Tibial nerve (tissue), 4 donors: ENCODE measurements around the gene RNF207. TPM values are rescaled to one million over a fixed set of nuclear protein-coding genes. Genes with fewer than 3 reads are reported as not detected.

Experiments
- DNase-seq, 2 donors: peaks; one replicate each; pipeline ENCODE4 v3.0.0-alpha.2; 2019; ENCODE audit warnings: low spot score in 2 of 2
- H3K27ac ChIP-seq, 4 donors: fragments of 200-600 bp; sonication (generic) in 3 of 4; one replicate each; pipeline ENCODE4 v1.5.1; 2017 to 2019; ENCODE audit warnings: mild to moderate bottlenecking in 1 of 4
- H3K27me3 ChIP-seq, 2 donors: fragments of 200-600 bp; sonication (generic) in 1 of 2; one replicate each; pipeline versions ENCODE4 v1.5.1 to v1.6.0; 2017 to 2019
- H3K36me3 ChIP-seq, 3 donors: fragments of 200-600 bp; sonication (generic); one replicate each; pipeline ENCODE4 v1.5.1; 2018 to 2019
- H3K4me1 ChIP-seq, 4 donors: fragments of 200-600 bp; sonication (generic) in 3 of 4; one replicate each; pipeline ENCODE4 v1.5.1; 2017 to 2019
- H3K4me3 ChIP-seq, 4 donors: fragments of 200-600 bp; sonication (generic) in 3 of 4; one replicate each; pipeline ENCODE4 v1.5.1; 2017 to 2019; ENCODE audit warnings: mild to moderate bottlenecking in 1 of 4, moderate library complexity in 1 of 4
- H3K9me3 ChIP-seq, 4 donors: fragments of 200-600 bp; sonication (generic) in 3 of 4; one replicate each; pipeline ENCODE4 v1.5.1; 2017 to 2019
- CTCF ChIP-seq, 5 experiments: fragments of 200-600 bp in 3 of 5; fragments of 450-650 bp in 2 of 5; sonication (generic) in 3 of 5; IDR thresholded peaks; one replicate each; pipeline ENCODE4 v1.5.1; 2016 to 2019; ENCODE audit warnings: antibody characterized with exemption in 5 of 5, mild to moderate bottlenecking in 3 of 5, moderate library complexity in 2 of 5
- EP300 ChIP-seq, 2 donors: sonication (generic); formaldehyde crosslinking; IDR thresholded peaks; one replicate each; pipeline ENCODE4 v1.6.1; 2017; ENCODE audit warnings: antibody characterized with exemption in 2 of 2, mild to moderate bottlenecking in 1 of 2
- POLR2A ChIP-seq, 2 donors: fragments of 450-650 bp; IDR thresholded peaks; one replicate each; pipeline ENCODE4 v1.6.1; 2017; ENCODE audit warnings: antibody characterized with exemption in 2 of 2, mild to moderate bottlenecking in 2 of 2, moderate library complexity in 2 of 2
- WGBS, 2 donors: methylation state at CpG; one replicate each; pipeline ENCODE4 v1.1.5; 2018; 5-methylcytosine and 5-hydroxymethylcytosine counted together
- total RNA-seq, 4 donors: library from RNA; depleted of rRNA; stranded (reverse); fragments of >200 nt; gene quantifications; one replicate each; pipeline ENCODE4 v1.1.0, GENCODE V29; 2016

RNF207 gene
- total RNA-seq, 4 donors from 2014 or later: 22.3 to 128 (median 42.3) TPM

GRCh38 chr1:6166221-6166620 is 39.7 kb upstream of the RNF207 start:
- H3K4me1 ChIP-seq: no peaks in the 10 kb centered on the region
- TF ChIP-seq CTCF (IDR thresholded peaks at IDR 0.05) (no peak), POLR2A (IDR thresholded peaks at IDR 0.05) (no peak), EP300 (IDR thresholded peaks at IDR 0.05) (no peak)
- peaks cover 0 to 45% of the 10 kb centered on the region in 2 donors for H3K27me3 ChIP-seq
- no peak overlapping the region for H3K4me3 ChIP-seq
- no peak overlapping the region for H3K27ac ChIP-seq
- no peaks in the 10 kb centered on the region for H3K36me3 ChIP-seq
- no peak for DNase-seq
- H3K9me3 ChIP-seq: no peaks in the 10 kb centered on the region
- WGBS, 2 donors: 58 to 59% methylated on average over 9 to 10 of the region's 10 CpGs

- H3K27ac ChIP-seq: no peak overlapping the region
- WGBS, 2 donors: 71 to 79% methylated on average over 17 to 19 of the region's 19 CpGs
- H3K9me3 ChIP-seq: no peaks in the 10 kb centered on the region
- TF ChIP-seq POLR2A (IDR thresholded peaks at IDR 0.05): no peak
- TF ChIP-seq CTCF (IDR thresholded peaks at IDR 0.05): no peak
- TF ChIP-seq EP300 (IDR thresholded peaks at IDR 0.05): no peak
- H3K27me3 ChIP-seq: peaks cover 0 to 45% of the 10 kb centered on the region in 2 donors
- no peaks in the 10 kb centered on the region for H3K4me1 ChIP-seq
- H3K36me3 ChIP-seq: no peaks in the 10 kb centered on the region
- no peak for DNase-seq
- H3K4me3 ChIP-seq: no peak overlapping the region
These were observed 39.1 kb upstream of the RNF207 start for GRCh38 chr1:6166655-6167390.

- TF ChIP-seq EP300 (IDR thresholded peaks at IDR 0.05) (no peak), POLR2A (IDR thresholded peaks at IDR 0.05) (no peak), CTCF (IDR thresholded peaks at IDR 0.05) (no peak)
- H3K27me3 ChIP-seq: peaks cover 0 to 46% of the 10 kb centered on the region in 2 donors
- no peak overlapping the region for H3K27ac ChIP-seq
- no peak overlapping the region for H3K4me3 ChIP-seq
- H3K36me3 ChIP-seq: no peaks in the 10 kb centered on the region
- no peaks in the 10 kb centered on the region for H3K9me3 ChIP-seq
- WGBS, 2 donors: 79 to 82% methylated on average over 34 of the region's 34 CpGs
- no peak for DNase-seq
- no peaks in the 10 kb centered on the region for H3K4me1 ChIP-seq
These were observed 38.3 kb upstream of the RNF207 start for GRCh38 chr1:6167391-6168303.

GRCh38 chr1:6168947-6169586 is 36.9 kb upstream of the RNF207 start:
- H3K4me1 ChIP-seq: no peaks in the 10 kb centered on the region
- H3K27me3 ChIP-seq: peaks cover 0 to 52% of the 10 kb centered on the region in 2 donors
- 74 to 79% methylated on average over 18 of the region's 18 CpGs for WGBS, 2 donors
- TF ChIP-seq POLR2A (IDR thresholded peaks at IDR 0.05) (no peak), CTCF (IDR thresholded peaks at IDR 0.05) (no peak), EP300 (IDR thresholded peaks at IDR 0.05) (no peak)
- H3K9me3 ChIP-seq: no peaks in the 10 kb centered on the region
- no peak overlapping the region for H3K27ac ChIP-seq
- no peaks in the 10 kb centered on the region for H3K36me3 ChIP-seq
- H3K4me3 ChIP-seq: no peak overlapping the region
- DNase-seq: no peak
